Suprapubic skin (tissue), 4 donors: Measurements from ENCODE around the gene FOXP4.

Experiments used
- CTCF ChIP-seq, 2 donors: fragments of 200-600 bp in 1 of 2; fragments of 450-650 bp in 1 of 2; sonication (generic) in 1 of 2; IDR thresholded peaks; one replicate each; pipeline ENCODE4 v1.5.1; 2016 to 2019; ENCODE audit warnings: antibody characterized with exemption in 2 of 2, mild to moderate bottlenecking in 1 of 2, moderate library complexity in 1 of 2
- EP300 ChIP-seq: sonication (generic); formaldehyde crosslinking; IDR thresholded peaks from one replicate; pipeline ENCODE4 v1.6.1; 2017; ENCODE audit warnings: antibody characterized with exemption
- POLR2A ChIP-seq, 2 donors: fragments of 450-650 bp; IDR thresholded peaks; one replicate each; pipeline ENCODE4 v1.6.1; 2017; ENCODE audit warnings: antibody characterized with exemption in 2 of 2, mild to moderate bottlenecking in 2 of 2, moderate library complexity in 2 of 2
- POLR2AphosphoS5 ChIP-seq, 3 donors: sonication (generic); formaldehyde crosslinking; IDR thresholded peaks; one replicate each; pipeline ENCODE4 v1.6.1; 2017; ENCODE audit warnings: antibody characterized with exemption in 3 of 3

DNA sequence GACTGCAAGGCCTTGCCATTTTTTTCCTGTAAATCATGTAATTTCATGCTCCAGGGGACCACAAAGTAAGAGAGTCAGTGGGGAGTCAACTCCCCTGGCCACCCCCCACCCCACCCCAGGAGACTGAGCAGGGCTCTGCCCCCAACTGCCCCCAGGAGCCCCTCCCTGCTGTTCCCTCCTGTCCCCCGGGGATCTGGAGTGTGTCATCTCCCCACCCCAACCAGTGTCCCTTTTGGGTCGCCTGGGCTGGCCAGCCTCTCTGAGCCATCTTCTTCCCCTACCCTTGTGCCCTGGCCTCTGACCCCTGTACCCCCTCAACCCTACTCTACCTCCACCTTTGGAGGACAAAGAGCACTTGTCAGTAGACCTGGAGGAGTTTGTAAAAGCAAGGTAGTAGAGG is 29.4 kb downstream of the FOXP4 start:
- TF ChIP-seq POLR2AphosphoS5 (IDR thresholded peaks at IDR 0.05) (no peak), CTCF (IDR thresholded peaks at IDR 0.05) (no peak), POLR2A (IDR thresholded peaks at IDR 0.05) (no peak), EP300 (no peak)
